ENCODE measurements around the gene C2CD3.
"Not testable (repeated sequence)": the region's sequence is repeated elsewhere in the genome, so short reads cannot be mapped to it uniquely, and the experiment has no call there.

C2CD3 gene

DNA sequence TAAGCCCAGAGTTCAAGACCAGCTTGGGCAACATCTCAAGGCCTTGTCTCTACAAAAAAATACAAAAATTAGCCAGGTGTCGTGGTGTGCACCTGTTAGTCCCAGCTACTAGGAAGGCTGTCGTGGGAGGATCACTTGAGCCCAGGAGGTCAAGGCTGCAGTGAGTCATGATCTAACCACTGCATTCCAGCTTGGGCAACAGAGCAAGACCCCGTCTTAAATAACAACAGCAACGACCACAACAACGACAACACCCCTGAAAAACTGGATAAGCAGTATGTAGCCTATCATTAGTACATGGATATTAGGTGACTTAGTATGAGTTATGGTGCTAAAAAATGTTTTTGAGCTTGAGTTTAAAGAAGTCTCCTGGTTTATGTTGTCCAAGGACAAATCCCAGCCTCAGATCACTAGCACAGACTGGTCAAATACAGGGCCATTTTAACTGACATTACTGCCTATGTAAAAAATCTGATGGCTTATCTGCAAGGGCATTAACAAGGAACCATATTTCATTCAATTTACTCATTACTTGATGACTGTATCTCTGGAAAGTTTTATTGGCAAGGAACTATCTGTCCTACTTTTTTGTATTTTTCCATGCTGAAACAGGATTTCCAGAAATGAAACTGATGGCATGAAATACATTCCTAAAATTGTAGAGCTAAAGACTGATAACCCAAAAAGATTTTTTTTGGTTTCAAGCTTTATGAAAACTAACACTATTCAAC lies 23.4 kb downstream of the C2CD3 start:
- TF ChIP-seq, protein P1, sequence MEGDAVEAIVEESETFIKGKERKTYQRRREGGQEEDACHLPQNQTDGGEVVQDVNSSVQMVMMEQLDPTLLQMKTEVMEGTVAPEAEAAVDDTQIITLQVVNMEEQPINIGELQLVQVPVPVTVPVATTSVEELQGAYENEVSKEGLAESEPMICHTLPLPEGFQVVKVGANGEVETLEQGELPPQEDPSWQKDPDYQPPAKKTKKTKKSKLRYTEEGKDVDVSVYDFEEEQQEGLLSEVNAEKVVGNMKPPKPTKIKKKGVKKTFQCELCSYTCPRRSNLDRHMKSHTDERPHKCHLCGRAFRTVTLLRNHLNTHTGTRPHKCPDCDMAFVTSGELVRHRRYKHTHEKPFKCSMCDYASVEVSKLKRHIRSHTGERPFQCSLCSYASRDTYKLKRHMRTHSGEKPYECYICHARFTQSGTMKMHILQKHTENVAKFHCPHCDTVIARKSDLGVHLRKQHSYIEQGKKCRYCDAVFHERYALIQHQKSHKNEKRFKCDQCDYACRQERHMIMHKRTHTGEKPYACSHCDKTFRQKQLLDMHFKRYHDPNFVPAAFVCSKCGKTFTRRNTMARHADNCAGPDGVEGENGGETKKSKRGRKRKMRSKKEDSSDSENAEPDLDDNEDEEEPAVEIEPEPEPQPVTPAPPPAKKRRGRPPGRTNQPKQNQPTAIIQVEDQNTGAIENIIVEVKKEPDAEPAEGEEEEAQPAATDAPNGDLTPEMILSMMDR (IDR thresholded peaks at IDR 0.05), result no peak
- DNase-seq, result no peak
- intact Hi-C loops (cut with DNase I; ENCODE audit: low total_unique reads), result no loop called here
- Histone ChIP-seq H3K36me3 (no peaks in the 10 kb centered on the region), H3K27ac (no peak overlapping the region), H3K4me3 (no peak overlapping the region), H3K9me3 (no peaks in the 10 kb centered on the region), H3K27me3 (no peaks in the 10 kb centered on the region), H3K4me1 (peaks cover 0 to 6% (median 0%) of the 10 kb centered on the region in 4 donors)

DNA sequence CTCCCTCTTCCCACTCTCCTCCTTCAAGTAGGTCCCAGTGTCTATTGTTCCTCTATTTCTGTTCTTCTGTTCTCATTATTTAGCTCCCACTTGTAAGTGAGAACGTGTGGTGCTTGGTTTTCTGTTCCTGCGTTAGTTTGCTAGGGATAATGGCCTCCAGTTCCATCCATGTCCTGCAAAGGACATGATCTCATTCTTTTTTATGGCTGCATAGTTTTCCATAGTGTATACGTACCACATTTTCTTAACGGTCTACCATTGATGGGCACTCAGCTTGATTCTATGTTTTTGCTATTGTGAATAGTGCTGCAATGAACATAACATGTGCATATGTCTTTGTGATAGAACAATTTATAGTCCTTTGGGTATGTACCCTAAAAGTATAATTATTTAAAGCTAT lies 26.2 kb downstream of the C2CD3 start:
- intact Hi-C loops (cut with DNase I; ENCODE audit: low total_unique reads), result no loop called here

DNA sequence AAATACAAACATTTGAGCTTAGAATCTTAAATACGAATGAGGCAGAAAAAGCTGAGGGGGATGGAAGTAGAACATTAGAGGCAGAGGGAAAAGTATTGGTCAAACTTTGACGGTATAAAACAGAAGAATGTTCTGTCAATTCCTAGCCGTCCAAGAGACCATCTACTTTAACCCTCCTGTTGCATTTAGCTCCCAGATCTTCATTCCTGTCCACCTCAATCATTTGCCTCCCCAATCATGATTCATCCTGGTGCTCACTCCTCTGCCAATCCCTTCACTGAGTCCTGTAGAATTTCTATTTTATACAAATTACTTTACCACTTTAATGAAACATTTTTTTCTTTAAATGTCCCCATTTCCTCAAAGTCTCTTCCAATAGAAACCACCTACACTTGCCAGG lies 28.2 kb downstream of the C2CD3 start:
- no peaks in the 10 kb centered on the region for H3K9me3 ChIP-seq
- no peak overlapping the region for H3K4me3 ChIP-seq
- TF ChIP-seq, protein P1 (IDR thresholded peaks at IDR 0.05), result no peak
- peaks cover 0 to 19% (median 7%) of the 10 kb centered on the region in 4 donors for H3K4me1 ChIP-seq
- intact Hi-C loops (cut with DNase I; ENCODE audit: low total_unique reads), result no loop called here
- H3K36me3 ChIP-seq, result no peaks in the 10 kb centered on the region
- DNase-seq, result no peak
- H3K27me3 ChIP-seq, result no peaks in the 10 kb centered on the region
- no peak overlapping the region for H3K27ac ChIP-seq

More for the DNA sequence above, 26.2 kb downstream of the C2CD3 start:
- H3K9me3 ChIP-seq, result no peaks in the 10 kb centered on the region
- H3K4me3 ChIP-seq, result no peak overlapping the region
- no peak for DNase-seq
- H3K4me1 ChIP-seq, result peaks cover 0 to 6% (median 0%) of the 10 kb centered on the region in 4 donors
- H3K27ac ChIP-seq, result no peak overlapping the region
- TF ChIP-seq, protein P1 (IDR thresholded peaks at IDR 0.05), result no peak
- no peaks in the 10 kb centered on the region for H3K36me3 ChIP-seq
- no peaks in the 10 kb centered on the region for H3K27me3 ChIP-seq

DNA sequence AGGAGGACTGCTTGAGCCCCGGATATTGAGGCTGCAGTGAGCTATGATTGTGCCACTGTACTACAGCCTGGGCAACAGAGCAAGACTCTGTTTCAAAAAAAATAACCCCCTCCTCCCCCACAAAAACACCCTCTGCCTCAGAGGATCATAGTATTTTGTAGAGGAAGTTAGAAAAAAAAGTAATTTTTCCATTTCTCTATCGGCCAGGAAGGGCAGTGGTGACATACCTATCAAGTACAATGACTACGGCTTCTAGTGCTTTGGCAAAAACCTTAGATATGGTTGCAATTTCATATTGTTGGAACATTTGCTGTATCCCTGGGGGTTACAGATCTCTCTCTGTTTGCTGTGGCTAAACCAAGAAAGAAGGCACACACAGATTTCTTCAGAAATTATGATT lies 28.9 kb downstream of the C2CD3 start:
- H3K9me3 ChIP-seq, result no peaks in the 10 kb centered on the region
- DNase-seq, result no peak
- intact Hi-C loops (cut with DNase I; ENCODE audit: low total_unique reads), result no loop called here
- H3K27ac ChIP-seq, result no peak overlapping the region
- peaks cover 0 to 16% (median 7%) of the 10 kb centered on the region in 4 donors for H3K4me1 ChIP-seq
- TF ChIP-seq, protein P1 (IDR thresholded peaks at IDR 0.05), result no peak
- H3K27me3 ChIP-seq, result no peaks in the 10 kb centered on the region
- H3K4me3 ChIP-seq, result no peak overlapping the region
- H3K36me3 ChIP-seq, result peaks cover 0 to 2% (median 0%) of the 10 kb centered on the region in 3 donors

DNA sequence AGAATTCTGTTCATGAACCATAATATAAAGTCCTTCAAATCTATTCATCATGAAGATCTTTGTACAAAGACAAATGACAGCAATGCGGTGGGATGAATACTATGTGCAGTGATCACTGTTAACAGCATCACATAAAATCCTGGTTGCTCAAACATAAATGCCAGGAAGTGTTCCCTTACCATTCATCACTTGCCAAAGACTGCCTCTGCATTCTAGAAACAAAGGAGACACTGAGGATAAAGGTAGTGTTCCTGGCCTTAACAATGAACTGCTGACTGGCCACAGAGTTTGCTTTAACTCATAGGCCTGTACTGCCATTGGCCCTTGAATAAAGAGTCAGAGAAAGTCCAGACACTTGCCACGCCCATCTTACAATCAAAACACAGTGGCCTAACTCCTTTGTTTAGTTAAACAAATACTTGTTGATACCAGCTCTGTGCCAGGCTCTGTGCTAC lies 29.5 kb downstream of the C2CD3 start:
- Histone ChIP-seq H3K9me3 (no peaks in the 10 kb centered on the region), H3K36me3 (peaks cover 0 to 8% (median 0%) of the 10 kb centered on the region in 3 donors), H3K27me3 (no peaks in the 10 kb centered on the region), H3K4me3 (no peak overlapping the region), H3K4me1 (peaks cover 0 to 16% (median 7%) of the 10 kb centered on the region in 4 donors), H3K27ac (no peak overlapping the region)
- TF ChIP-seq, protein P1 (IDR thresholded peaks at IDR 0.05), result no peak
- no peak for DNase-seq
- intact Hi-C loops (cut with DNase I; ENCODE audit: low total_unique reads), result no loop called here

DNA sequence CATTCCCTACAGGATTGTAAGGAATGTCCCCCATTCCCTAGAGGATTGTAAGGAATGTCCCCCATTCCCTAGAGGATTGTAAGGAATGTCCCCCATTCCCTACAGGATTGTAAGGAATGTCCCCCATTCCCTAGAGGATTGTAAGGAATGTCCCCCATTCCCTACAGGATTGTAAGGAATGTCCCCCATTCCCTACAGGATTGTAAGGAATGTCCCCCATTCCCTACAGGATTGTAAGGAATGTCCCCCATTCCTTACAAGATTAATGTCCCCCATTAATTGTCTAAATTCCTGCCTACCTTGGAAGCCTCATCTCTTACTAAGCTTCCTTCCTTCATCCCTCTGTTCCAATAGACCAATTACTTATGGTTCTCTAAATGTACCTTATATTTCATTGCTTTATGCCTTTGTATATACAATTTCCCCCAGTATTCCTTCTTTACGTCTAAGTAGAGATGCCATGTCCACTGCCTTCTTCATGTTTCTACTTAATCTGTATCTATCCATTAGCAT lies 30.8 kb downstream of the C2CD3 start:
- H3K4me3 ChIP-seq; H3K27me3 ChIP-seq; DNase-seq; intact Hi-C loops (cut with DNase I; ENCODE audit: low total_unique reads); H3K9me3 ChIP-seq; H3K27ac ChIP-seq: not testable (repeated sequence)
- Histone ChIP-seq H3K36me3 (peaks cover 0 to 11% (median 0%) of the 10 kb centered on the region in 3 donors), H3K4me1 (peaks cover 0 to 16% (median 7%) of the 10 kb centered on the region in 4 donors)
